OCI-LY3 (cell line): Measurements from ENCODE around the gene WDR70.
"Not testable (repeated sequence)": the region's sequence is repeated elsewhere in the genome, so short reads cannot be mapped to it uniquely, and the experiment has no call there.

Experiments
- H2AFZ ChIP-seq: fragments of 200-600, 300-600 bp; shearing (Covaris generic); 2 replicates; pipeline ENCODE4 v1.6.0; 2014; ENCODE audit warnings: antibody characterized with exemption, low read depth, low read length
- H3K27ac ChIP-seq: fragments of 200-600, 300-600 bp; sonication (generic); 2 replicates; pipeline ENCODE4 v1.5.1; 2014; ENCODE audit warnings: mild to moderate bottlenecking, low read length, moderate library complexity, mixed read lengths
- H3K27me3 ChIP-seq: fragments of 200-600, 300-600 bp; sonication (generic); 2 replicates; pipeline ENCODE4 v1.6.1; 2014; ENCODE audit warnings: low read depth, low read length, mixed read lengths
- H3K36me3 ChIP-seq: fragments of 200-600, 300-600 bp; sonication (generic); replicated peaks from 2 replicates; pipeline ENCODE3; 2014; ENCODE audit warnings: low read depth, low read length, mixed read lengths
- H3K4me1 ChIP-seq: fragments of 300-600, 200-600 bp; sonication (generic); 2 replicates; pipeline ENCODE4 v1.6.1; 2014; ENCODE audit warnings: low read length, mixed read lengths
- H3K4me2 ChIP-seq: fragments of 200-600, 300-600 bp; sonication (generic); 2 replicates; pipeline ENCODE4 v1.6.1; 2014; ENCODE audit warnings: low read length, mixed read lengths
- H3K4me3 ChIP-seq: fragments of 300-600, 200-600 bp; sonication (generic); 2 replicates; pipeline ENCODE4 v1.5.1; 2014; ENCODE audit warnings: antibody characterized with exemption, mild to moderate bottlenecking, low read length, moderate library complexity
- H3K79me2 ChIP-seq: fragments of 300-600, 200-600 bp; shearing (Covaris generic); 2 replicates; pipeline ENCODE4 v1.6.1; 2014; ENCODE audit warnings: mild to moderate bottlenecking, low read length, mixed read lengths
- H3K9ac ChIP-seq: fragments of 300-600, 200-600 bp; shearing (Covaris generic); 2 replicates; pipeline ENCODE4 v1.6.0; 2014; ENCODE audit warnings: mild to moderate bottlenecking, low read length, moderate library complexity
- H3K9me3 ChIP-seq: fragments of 200-600, 300-600 bp; shearing (Covaris generic); 2 replicates; pipeline ENCODE4 v1.6.1; 2014; ENCODE audit warnings: low read length, mixed read lengths; ENCODE audit not compliant: insufficient read depth
- H4K20me1 ChIP-seq: fragments of 200-600, 300-600 bp; sonication (generic); 2 replicates; pipeline ENCODE4 v1.6.1; 2016; ENCODE audit warnings: low read length, mixed read lengths; ENCODE audit not compliant: insufficient read depth
- CTCF ChIP-seq: fragments of 200-600, 300-600 bp; sonication (generic); IDR thresholded peaks from 2 replicates; pipeline ENCODE4 v1.5.1; 2014; ENCODE audit warnings: antibody characterized with exemption, low read length, low read depth
- EZH2phosphoT487 ChIP-seq: fragments of 200-600 bp; shearing (Covaris generic); IDR thresholded peaks from 2 replicates; pipeline ENCODE4 v1.6.1; 2018; ENCODE audit warnings: antibody characterized with exemption, mixed run types, low read depth

WDR70 gene

DNA sequence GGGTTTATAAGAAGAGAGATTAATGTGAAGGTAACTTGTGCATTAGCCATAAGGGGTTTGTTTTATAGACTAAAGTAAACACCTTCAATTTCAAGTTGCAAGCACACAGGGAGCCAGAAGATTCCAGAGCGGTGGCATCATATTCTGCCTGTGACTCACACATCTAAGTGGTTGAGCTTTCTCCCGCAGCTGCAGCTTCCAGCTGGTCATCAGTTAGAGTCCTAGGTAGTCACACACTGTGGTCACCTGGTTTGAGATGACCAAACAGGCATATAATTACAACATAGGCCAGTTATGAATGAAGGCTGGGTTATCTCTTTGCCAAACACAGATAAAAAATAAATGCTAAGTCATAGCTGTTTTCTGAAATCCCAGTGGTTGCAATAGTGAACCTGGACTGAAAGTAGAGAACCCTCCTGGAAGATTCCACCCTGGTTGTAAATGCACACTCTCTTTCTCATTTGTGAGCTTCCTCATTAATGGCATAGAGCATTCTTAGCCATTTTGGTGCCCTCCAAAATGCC is 289.5 kb downstream of the WDR70 start:
- no peak for TF ChIP-seq CTCF
- TF ChIP-seq EZH2phosphoT487, result no peak
- Histone ChIP-seq H3K36me3 (no peaks in the 10 kb centered on the region), H3K27me3 (no peaks in the 10 kb centered on the region), H2AFZ (no peak overlapping the region), H3K4me2 (no peak overlapping the region), H3K4me3 (no peak overlapping the region), H3K9me3 (no peaks in the 10 kb centered on the region), H3K4me1 (peaks cover 12% of the 10 kb centered on the region), H3K9ac (no peak overlapping the region), H4K20me1 (no peaks in the 10 kb centered on the region), H3K27ac (no peak overlapping the region), H3K79me2 (no peaks in the 10 kb centered on the region)

GRCh38 chr5:37672118-37672588 is 293.0 kb downstream of the WDR70 start:
- not testable (repeated sequence) for H4K20me1 ChIP-seq, H3K4me3 ChIP-seq, H3K9ac ChIP-seq, H3K27me3 ChIP-seq, H3K79me2 ChIP-seq, H3K36me3 ChIP-seq, H2AFZ ChIP-seq, H3K9me3 ChIP-seq, H3K27ac ChIP-seq
- H3K4me2 ChIP-seq, result peak overlapping the region; percentile 48; the same call in 1 of the 2 replicates
- peaks cover 12% of the 10 kb centered on the region for H3K4me1 ChIP-seq

GRCh38 chr5:37674361-37674760 is 295.2 kb downstream of the WDR70 start:
- H3K4me2 ChIP-seq, H3K79me2 ChIP-seq, H4K20me1 ChIP-seq, H3K9ac ChIP-seq, H3K4me3 ChIP-seq, H3K9me3 ChIP-seq, H2AFZ ChIP-seq, H3K36me3 ChIP-seq, H3K27me3 ChIP-seq, H3K27ac ChIP-seq: not testable (repeated sequence)
- H3K4me1 ChIP-seq, result peaks cover 12% of the 10 kb centered on the region

GRCh38 chr5:37679326-37679725 is 300.2 kb downstream of the WDR70 start:
- H3K27me3 ChIP-seq, H3K4me2 ChIP-seq, H4K20me1 ChIP-seq, H3K4me3 ChIP-seq, H3K79me2 ChIP-seq, H3K9me3 ChIP-seq, H3K4me1 ChIP-seq, H2AFZ ChIP-seq, H3K36me3 ChIP-seq, H3K9ac ChIP-seq, H3K27ac ChIP-seq: not testable (repeated sequence)

GRCh38 chr5:37679903-37680302 is 300.8 kb downstream of the WDR70 start:
- H3K9me3 ChIP-seq, H3K27ac ChIP-seq, H3K79me2 ChIP-seq, H3K27me3 ChIP-seq, H2AFZ ChIP-seq, H4K20me1 ChIP-seq, H3K9ac ChIP-seq, H3K4me2 ChIP-seq, H3K4me1 ChIP-seq, H3K4me3 ChIP-seq, H3K36me3 ChIP-seq: not testable (repeated sequence)

GRCh38 chr5:37683072-37683471 is 304.0 kb downstream of the WDR70 start:
- H3K4me3 ChIP-seq, result no peak overlapping the region
- no peak overlapping the region for H3K4me2 ChIP-seq
- no peak overlapping the region for H2AFZ ChIP-seq
- H3K9ac ChIP-seq, result no peak overlapping the region
- H3K4me1 ChIP-seq, result no peaks in the 10 kb centered on the region
- H3K9me3 ChIP-seq, result no peaks in the 10 kb centered on the region
- no peaks in the 10 kb centered on the region for H3K36me3 ChIP-seq
- no peak overlapping the region for H3K27ac ChIP-seq
- H3K27me3 ChIP-seq, result no peaks in the 10 kb centered on the region
- no peaks in the 10 kb centered on the region for H3K79me2 ChIP-seq
- TF ChIP-seq CTCF (no peak), EZH2phosphoT487 (no peak)
- no peaks in the 10 kb centered on the region for H4K20me1 ChIP-seq
